Right hindlimb (tissue), 1 donor: ENCODE results near the gene NDUFB3.
"Not testable (repeated sequence)": the region's sequence is repeated elsewhere in the genome, so short reads cannot be mapped to it uniquely, and the experiment has no call there.

Experiments
- DNase-seq: peaks from one replicate; pipeline ENCODE4 v3.0.0-alpha.2; 2018

NDUFB3 gene

GRCh38 chr2:201071479-201072200 lies at the start of gene NDUFB3, which contains the start of gene HYCC2:
Gene NDUFB3, plus strand, starts transcription at chr2:201072001. Its CDS starts 6,882 bp downstream, at chr2:201078883.
Gene HYCC2, minus strand, starts transcription at chr2:201071671. Its CDS starts 47,662 bp downstream, at chr2:201024009.
- peak; percentile 93 for DNase-seq

GRCh38 chr2:201024518-201024917 lies 47.3 kb upstream of the NDUFB3 start:
- DNase-seq: no peak

- not testable (repeated sequence) for DNase-seq
Measured at GRCh38 chr2:201034355-201034754, 37.4 kb upstream of the NDUFB3 start.

GRCh38 chr2:201038361-201038760 lies 33.4 kb upstream of the NDUFB3 start:
- DNase-seq: not testable (repeated sequence)

GRCh38 chr2:201038855-201039254 lies 32.9 kb upstream of the NDUFB3 start:
- no peak for DNase-seq

GRCh38 chr2:201040867-201041628 lies 30.8 kb upstream of the NDUFB3 start:
- DNase-seq: no peak

- DNase-seq: not testable (repeated sequence)
Measured at GRCh38 chr2:201042451-201042850, 29.4 kb upstream of the NDUFB3 start.

- DNase-seq: not testable (repeated sequence)
Measured at GRCh38 chr2:201043050-201043449, 28.8 kb upstream of the NDUFB3 start.

- DNase-seq: no peak
Measured at GRCh38 chr2:201046881-201047280, 24.9 kb upstream of the NDUFB3 start.

- no peak for DNase-seq
Measured at GRCh38 chr2:201049455-201049854, 22.3 kb upstream of the NDUFB3 start.

GRCh38 chr2:201057087-201057521 lies 14.7 kb upstream of the NDUFB3 start:
- no peak for DNase-seq

- DNase-seq: no peak
Measured at GRCh38 chr2:201057715-201058248, 14.0 kb upstream of the NDUFB3 start.

GRCh38 chr2:201058914-201059313 lies 12.9 kb upstream of the NDUFB3 start:
- no peak for DNase-seq

- no peak for DNase-seq
Measured at GRCh38 chr2:201059961-201060755, 11.6 kb upstream of the NDUFB3 start.

GRCh38 chr2:201063516-201063915 lies 8.3 kb upstream of the NDUFB3 start:
- not testable (repeated sequence) for DNase-seq

GRCh38 chr2:201064797-201065329 lies 6.9 kb upstream of the NDUFB3 start:
- no peak for DNase-seq

GRCh38 chr2:201070948-201071478 lies 788 bp upstream of the NDUFB3 start:
- no peak for DNase-seq

GRCh38 chr2:201072201-201072530 lies 365 bp downstream of the NDUFB3 start:
- no peak for DNase-seq

- DNase-seq: no peak
Measured at GRCh38 chr2:201073071-201073470, 1.3 kb downstream of the NDUFB3 start.

GRCh38 chr2:201074996-201075395 lies 3.2 kb downstream of the NDUFB3 start:
- DNase-seq: no peak

- DNase-seq: no peak
Measured at GRCh38 chr2:201084863-201085262, 13.1 kb downstream of the NDUFB3 start.

- no peak for DNase-seq
Measured at GRCh38 chr2:201090574-201090973, 18.8 kb downstream of the NDUFB3 start.
